BE2C (cell line): Measurements from ENCODE around the gene HAP1.
A peak's percentile ranks its signal among the peaks of the same experiment; 100 is the strongest.

Experiments used
- DNase-seq: peaks from one replicate; pipeline ENCODE4 v3.0.0-alpha.2; 2020
- H3K27me3 ChIP-seq: fragments of 250-450 bp; sonication (Bioruptor Pico); 2 replicates; pipeline ENCODE4 v1.5.1; 2020; ENCODE audit warnings: mild to moderate bottlenecking
- H3K36me3 ChIP-seq: fragments of 250-450 bp; sonication (Bioruptor Pico); 2 replicates; pipeline ENCODE4 v1.5.1; 2020; ENCODE audit warnings: mild to moderate bottlenecking
- H3K4me1 ChIP-seq: fragments of 250-450 bp; sonication (Bioruptor Pico); 2 replicates; pipeline ENCODE4 v1.5.1; 2020
- H3K4me3 ChIP-seq: 2 replicates; pipeline ENCODE4 v1.5.1; 2011; ENCODE audit warnings: low read depth, low read length
- H3K9me3 ChIP-seq: fragments of 250-450 bp; sonication (Bioruptor Pico); 2 replicates; pipeline ENCODE4 v1.5.1; 2020
- TF ChIP-seq, protein P1 (sequence below): IDR thresholded peaks from 2 replicates; pipeline ENCODE4 v1.5.1; 2012; ENCODE audit warnings: mild to moderate bottlenecking, low read depth, low read length

The HAP1 gene

DNA sequence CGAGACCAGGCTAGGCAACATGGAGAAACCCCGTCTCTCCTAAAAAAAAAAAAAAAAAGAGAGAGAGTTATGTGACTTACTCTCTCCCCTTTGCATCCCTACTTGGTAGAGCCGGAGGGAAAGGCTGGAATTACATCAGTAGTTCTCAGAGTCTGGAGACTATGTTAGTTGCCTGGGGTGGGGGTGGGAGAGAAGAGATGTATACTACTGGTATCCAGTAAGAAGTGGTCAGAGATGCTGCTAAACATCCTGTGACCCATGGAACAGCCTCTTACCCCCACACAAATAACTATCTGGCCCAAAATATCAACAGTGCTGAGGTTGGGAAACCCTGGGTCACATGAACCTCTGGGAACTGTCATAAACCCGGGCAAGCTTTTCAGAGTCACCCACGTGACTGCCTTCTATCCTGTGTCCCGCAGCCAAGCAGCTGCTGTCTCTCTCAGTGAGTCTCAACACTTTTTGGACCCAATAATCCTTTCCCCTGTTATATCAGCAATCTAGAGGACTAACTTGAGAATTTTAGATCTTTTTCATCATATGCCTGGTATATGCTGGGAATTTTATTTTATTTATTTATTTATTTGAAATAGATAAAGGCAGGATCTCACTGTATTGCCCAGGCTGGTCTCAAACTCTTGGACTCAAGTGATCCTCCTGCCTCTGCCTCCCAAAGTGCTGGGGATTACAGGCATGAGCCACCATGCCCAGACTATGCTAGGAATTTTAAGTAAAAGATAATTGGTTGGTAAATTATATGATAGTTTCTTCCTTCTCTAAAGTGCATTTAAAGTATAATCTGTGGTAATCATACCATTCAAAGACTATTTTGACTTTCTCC lies 37.1 kb downstream of the HAP1 start:
- H3K4me1 ChIP-seq: no peaks in the 10 kb centered on the region; the same call in 1 of the 2 replicates
- DNase-seq: no peak
- no peaks in the 10 kb centered on the region for H3K27me3 ChIP-seq
- TF ChIP-seq, protein P1, sequence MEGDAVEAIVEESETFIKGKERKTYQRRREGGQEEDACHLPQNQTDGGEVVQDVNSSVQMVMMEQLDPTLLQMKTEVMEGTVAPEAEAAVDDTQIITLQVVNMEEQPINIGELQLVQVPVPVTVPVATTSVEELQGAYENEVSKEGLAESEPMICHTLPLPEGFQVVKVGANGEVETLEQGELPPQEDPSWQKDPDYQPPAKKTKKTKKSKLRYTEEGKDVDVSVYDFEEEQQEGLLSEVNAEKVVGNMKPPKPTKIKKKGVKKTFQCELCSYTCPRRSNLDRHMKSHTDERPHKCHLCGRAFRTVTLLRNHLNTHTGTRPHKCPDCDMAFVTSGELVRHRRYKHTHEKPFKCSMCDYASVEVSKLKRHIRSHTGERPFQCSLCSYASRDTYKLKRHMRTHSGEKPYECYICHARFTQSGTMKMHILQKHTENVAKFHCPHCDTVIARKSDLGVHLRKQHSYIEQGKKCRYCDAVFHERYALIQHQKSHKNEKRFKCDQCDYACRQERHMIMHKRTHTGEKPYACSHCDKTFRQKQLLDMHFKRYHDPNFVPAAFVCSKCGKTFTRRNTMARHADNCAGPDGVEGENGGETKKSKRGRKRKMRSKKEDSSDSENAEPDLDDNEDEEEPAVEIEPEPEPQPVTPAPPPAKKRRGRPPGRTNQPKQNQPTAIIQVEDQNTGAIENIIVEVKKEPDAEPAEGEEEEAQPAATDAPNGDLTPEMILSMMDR: no peak
- H3K36me3 ChIP-seq: peaks cover 20% of the 10 kb centered on the region
- H3K9me3 ChIP-seq: no peaks in the 10 kb centered on the region
- no peak overlapping the region for H3K4me3 ChIP-seq

DNA sequence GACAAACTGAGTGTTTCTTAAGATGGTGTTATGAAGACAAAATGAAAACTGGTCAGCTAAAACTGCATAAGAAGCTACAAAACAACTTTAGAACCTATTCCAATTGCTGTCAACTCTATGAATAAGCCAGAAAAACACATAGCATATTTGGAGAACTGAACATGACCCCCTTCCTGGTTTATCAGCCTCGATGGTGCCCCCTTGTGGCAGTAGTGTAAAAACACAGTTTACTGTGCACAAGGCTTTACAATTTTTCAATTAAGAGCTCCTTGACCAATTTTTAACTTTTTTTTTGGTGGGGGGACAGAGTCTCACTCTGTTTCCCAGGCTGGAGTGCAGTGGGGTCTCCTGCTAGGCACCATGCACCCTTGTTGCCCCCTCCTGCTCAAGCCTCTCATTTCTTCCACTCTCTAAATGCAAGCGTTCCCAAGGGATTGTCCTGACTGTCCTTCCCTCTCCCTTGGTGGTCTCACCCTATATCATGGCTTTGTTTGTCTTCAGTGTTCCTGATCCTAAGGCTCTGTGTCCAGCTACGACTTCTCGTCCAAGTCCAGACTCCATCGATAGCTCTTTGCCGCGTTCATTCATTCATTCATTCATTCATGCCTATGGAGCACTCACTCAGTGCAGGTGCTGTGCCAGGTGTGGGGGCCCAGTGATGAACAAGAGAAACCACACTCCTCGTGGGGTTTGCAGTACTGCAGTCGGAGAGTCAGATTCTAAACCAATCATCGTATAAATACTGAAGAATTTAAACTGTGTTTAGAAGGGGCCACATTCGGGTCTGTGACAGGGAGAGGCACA lies 38.3 kb downstream of the HAP1 start:
- TF ChIP-seq, protein P1: peak; percentile 86
- no peak overlapping the region for H3K4me3 ChIP-seq
- no peaks in the 10 kb centered on the region; the same call in 1 of the 2 replicates for H3K4me1 ChIP-seq
- peak; percentile 85 for DNase-seq
- H3K9me3 ChIP-seq: no peaks in the 10 kb centered on the region
- H3K27me3 ChIP-seq: no peaks in the 10 kb centered on the region
- H3K36me3 ChIP-seq: peaks cover 32% of the 10 kb centered on the region

DNA sequence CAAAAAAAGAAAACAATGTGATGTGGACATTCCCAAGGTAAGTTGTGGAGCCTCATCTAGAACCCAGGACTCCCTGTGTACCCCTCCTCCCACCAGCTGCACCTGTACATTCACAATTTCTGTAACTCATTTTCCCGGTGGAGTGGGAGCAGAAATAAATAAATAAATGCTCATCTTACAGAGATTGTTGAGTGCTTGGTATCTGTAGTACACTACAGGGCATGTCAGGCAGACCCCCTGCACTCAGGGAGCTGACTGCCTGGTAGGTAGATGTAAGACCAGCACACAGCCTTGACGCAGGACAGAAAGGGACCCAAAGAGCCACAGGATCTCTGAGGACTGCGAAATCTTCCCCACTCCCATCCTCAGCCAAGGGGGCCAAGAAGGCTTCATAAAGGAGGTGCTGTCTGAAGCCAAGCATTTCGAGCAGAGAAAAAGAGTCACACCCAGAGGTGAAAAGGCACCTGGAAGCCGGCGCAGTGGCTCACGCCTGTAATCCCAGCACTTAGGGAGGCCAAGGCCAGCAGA lies 39.2 kb downstream of the HAP1 start:
- Histone ChIP-seq H3K4me3 (no peak overlapping the region), H3K36me3 (peaks cover 41% of the 10 kb centered on the region), H3K27me3 (no peaks in the 10 kb centered on the region), H3K9me3 (no peaks in the 10 kb centered on the region), H3K4me1 (no peaks in the 10 kb centered on the region; the same call in 1 of the 2 replicates)
- TF ChIP-seq, protein P1: no peak
- no peak for DNase-seq

DNA sequence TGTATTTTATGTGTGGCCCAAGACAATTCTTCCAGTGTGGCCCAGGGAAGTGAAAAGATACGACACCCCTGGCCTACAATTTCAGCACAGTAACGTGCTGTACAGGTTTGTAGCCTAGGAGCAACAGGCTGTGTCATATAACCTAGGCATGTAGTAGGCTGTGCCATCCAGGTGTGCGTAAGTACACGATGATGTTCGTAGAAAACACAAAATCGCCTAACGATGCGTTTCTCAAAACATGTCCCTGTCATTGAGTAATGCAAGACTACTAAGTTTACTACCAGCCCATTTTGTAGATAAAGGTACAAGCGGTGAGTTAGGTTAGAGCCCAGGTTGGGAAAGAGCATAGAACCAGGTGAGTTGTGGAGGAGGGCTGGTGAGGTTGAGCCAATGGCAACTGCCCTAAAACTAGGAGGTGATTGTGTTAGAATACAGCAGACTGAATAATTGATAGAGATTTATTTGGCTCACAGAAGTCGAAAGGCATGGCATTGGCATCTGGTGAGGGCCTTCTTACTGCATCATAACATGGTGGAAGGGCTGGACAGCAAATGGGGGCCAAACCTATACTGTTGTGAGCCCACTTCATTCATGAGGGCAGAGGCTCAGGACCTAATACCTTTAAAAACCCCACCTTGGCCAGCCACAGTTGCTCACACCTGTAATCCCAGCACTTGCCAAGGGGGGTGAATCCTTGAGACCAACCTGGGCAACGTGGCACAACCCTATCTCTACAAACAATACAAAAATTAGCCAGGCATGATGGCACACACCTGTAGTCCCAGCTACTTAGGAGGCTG lies 41.5 kb downstream of the HAP1 start:
- TF ChIP-seq, protein P1: no peak
- no peaks in the 10 kb centered on the region for H3K9me3 ChIP-seq
- no peak overlapping the region for H3K4me3 ChIP-seq
- no peak for DNase-seq
- H3K27me3 ChIP-seq: no peaks in the 10 kb centered on the region
- no peaks in the 10 kb centered on the region; the same call in 1 of the 2 replicates for H3K4me1 ChIP-seq
- peaks cover 53% of the 10 kb centered on the region for H3K36me3 ChIP-seq

DNA sequence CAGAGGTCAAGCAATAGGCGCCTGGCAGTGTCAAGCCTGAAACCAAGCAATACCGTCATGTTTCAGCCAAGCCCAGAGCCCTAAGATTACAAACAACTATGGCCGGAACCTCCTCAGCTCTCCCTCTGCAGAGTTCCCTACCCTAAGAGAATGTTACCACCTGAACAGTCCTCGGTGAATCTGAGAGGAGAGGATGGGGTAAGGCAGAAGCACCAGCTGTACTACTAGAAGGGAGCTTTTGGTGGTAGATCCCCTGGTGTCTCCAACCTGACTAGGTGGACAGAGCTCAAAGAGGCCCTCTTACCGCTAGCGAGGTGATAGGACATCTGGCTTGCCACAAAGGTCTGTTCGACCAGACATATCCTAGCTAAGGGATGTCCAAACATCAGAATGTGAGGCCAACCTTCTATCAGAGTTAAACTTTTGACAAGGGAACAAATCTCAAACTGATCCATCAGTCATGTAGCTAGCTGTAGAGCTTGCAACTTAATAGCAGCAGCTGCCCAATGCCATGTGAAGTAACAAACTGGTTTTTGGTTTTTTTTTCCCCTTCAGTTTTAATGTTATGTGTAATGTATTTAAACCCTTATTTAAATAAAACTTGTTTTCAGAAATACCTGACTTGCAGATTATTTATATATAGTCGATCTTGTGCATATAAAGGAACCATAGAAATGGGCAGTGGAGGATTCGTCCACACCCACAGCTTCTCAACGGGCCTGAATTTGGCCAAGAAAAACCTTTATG lies 43.2 kb downstream of the HAP1 start:
- H3K4me3 ChIP-seq: no peak overlapping the region; the same call in 1 of the 2 replicates
- no peaks in the 10 kb centered on the region for H3K27me3 ChIP-seq
- TF ChIP-seq, protein P1: no peak
- DNase-seq: no peak
- H3K9me3 ChIP-seq: no peaks in the 10 kb centered on the region
- peaks cover 53% of the 10 kb centered on the region for H3K36me3 ChIP-seq
- H3K4me1 ChIP-seq: no peaks in the 10 kb centered on the region; the same call in 1 of the 2 replicates
